Neural crest cell (in vitro differentiated cells): ENCODE results near the gene NLGN1. TPM values are rescaled to one million over a fixed set of nuclear protein-coding genes. Genes with fewer than 3 reads are reported as not detected.

ENCODE experiments used
- DNase-seq: peaks from one replicate; pipeline ENCODE4 v3.0.0; 2021; ENCODE audit warnings: low read depth, mixed read lengths, low spot score
- H3K27ac Mint-ChIP-seq: one replicate; pipeline ENCODE4 v1.8.0; 2021; ENCODE audit warnings: mild to moderate bottlenecking, mixed read lengths; ENCODE audit not compliant: unreplicated experiment
- H3K27me3 Mint-ChIP-seq: 2 replicates; pipeline ENCODE4 v1.8.0; 2021; ENCODE audit warnings: low read depth, mild to moderate bottlenecking, mixed read lengths
- H3K36me3 Mint-ChIP-seq: 2 replicates; pipeline ENCODE4 v1.8.0; 2021; ENCODE audit warnings: low read depth, mild to moderate bottlenecking, mixed read lengths
- H3K4me1 Mint-ChIP-seq: 2 replicates; pipeline ENCODE4 v1.8.0; 2021; ENCODE audit warnings: mixed read lengths
- H3K4me3 Mint-ChIP-seq: one replicate; pipeline ENCODE4 v1.8.0; 2021; ENCODE audit warnings: mild to moderate bottlenecking, mixed read lengths
- H3K9me3 Mint-ChIP-seq: 2 replicates; pipeline ENCODE4 v1.8.0; 2021; ENCODE audit warnings: mixed read lengths
- total RNA-seq: library from RNA; stranded (reverse); gene quantifications from 2 replicates; pipeline ENCODE4 v1.2.1, GENCODE V29; 2021
- TF ChIP-seq, protein P1 (sequence below): fragments of 200-600 bp; sonication (generic); conservative IDR thresholded peaks from 2 replicates; pipeline ENCODE4 v1.5.0; 2021; ENCODE audit warnings: antibody characterized with exemption, mild to moderate bottlenecking

NLGN1 gene
- total RNA-seq, 1 donor from 2014 or later, result 20.0 TPM

- DNase-seq, result no peak
- Mint-ChIP-seq H3K9me3 (no peaks in the 10 kb centered on the region), H3K4me3 (no peak overlapping the region), H3K27me3 (no peaks in the 10 kb centered on the region), H3K4me1 (peaks cover 6% of the 10 kb centered on the region), H3K27ac (no peak overlapping the region), H3K36me3 (no peaks in the 10 kb centered on the region)
- TF ChIP-seq, protein P1, sequence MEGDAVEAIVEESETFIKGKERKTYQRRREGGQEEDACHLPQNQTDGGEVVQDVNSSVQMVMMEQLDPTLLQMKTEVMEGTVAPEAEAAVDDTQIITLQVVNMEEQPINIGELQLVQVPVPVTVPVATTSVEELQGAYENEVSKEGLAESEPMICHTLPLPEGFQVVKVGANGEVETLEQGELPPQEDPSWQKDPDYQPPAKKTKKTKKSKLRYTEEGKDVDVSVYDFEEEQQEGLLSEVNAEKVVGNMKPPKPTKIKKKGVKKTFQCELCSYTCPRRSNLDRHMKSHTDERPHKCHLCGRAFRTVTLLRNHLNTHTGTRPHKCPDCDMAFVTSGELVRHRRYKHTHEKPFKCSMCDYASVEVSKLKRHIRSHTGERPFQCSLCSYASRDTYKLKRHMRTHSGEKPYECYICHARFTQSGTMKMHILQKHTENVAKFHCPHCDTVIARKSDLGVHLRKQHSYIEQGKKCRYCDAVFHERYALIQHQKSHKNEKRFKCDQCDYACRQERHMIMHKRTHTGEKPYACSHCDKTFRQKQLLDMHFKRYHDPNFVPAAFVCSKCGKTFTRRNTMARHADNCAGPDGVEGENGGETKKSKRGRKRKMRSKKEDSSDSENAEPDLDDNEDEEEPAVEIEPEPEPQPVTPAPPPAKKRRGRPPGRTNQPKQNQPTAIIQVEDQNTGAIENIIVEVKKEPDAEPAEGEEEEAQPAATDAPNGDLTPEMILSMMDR, result no peak
Observed at GRCh38 chr3:173548261-173548660, 150.7 kb downstream of the NLGN1 start.

DNA sequence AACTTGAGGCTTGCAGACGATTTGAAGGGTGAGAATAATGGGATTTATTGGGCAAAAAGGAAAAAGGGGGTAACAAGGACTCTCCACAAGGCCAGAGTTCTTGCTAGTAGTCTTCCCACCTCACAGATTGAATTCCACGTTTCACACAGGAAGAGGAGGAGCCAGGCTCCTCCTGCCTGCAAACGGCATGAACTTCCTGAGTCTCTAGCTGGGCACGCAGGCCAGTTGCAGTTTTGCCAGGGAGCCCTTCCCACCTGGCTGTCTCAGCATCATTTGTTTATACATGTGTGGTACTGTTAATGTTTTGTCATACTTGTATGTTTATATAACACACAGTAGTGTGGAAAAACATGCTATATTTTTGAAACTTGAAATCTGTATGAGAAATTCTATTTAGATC lies 155.0 kb downstream of the NLGN1 start:
- Mint-ChIP-seq H3K27ac (no peak overlapping the region), H3K9me3 (no peaks in the 10 kb centered on the region), H3K4me3 (no peak overlapping the region), H3K27me3 (no peaks in the 10 kb centered on the region), H3K4me1 (peaks cover 13% of the 10 kb centered on the region), H3K36me3 (no peaks in the 10 kb centered on the region)
- TF ChIP-seq, protein P1, result no peak
- DNase-seq, result no peak

DNA sequence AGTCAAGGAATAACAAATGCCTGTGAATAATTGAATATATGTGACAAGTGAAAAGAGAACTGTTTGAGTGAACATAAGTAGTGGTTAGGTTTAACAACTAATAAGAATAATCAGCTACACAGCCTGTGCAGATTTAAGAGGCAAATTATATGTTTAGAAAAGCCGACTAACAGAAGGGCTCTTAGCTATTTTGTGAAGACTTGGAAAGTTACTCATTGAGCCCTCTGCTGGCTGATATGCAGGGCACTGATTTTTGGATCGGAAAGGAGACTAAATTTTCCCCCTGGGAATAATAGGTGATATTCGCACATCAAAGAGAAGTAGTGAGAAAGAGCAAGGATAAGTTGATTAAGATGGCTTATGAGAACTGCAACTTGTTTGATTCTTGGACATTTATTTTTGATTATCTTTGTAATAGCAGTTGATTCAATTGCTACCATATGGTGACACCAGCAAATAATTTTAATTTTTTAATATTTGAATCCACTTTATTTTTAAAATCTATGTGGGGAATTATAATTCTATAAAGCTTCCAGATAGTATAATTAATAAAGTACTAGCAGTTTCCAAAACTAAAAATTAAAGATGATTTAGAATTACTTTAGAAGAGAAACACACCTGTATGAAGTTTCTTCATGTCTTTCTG lies 156.2 kb downstream of the NLGN1 start:
- TF ChIP-seq, protein P1, result peak; percentile 79
- H3K4me1 Mint-ChIP-seq, result peaks cover 13% of the 10 kb centered on the region

DNA sequence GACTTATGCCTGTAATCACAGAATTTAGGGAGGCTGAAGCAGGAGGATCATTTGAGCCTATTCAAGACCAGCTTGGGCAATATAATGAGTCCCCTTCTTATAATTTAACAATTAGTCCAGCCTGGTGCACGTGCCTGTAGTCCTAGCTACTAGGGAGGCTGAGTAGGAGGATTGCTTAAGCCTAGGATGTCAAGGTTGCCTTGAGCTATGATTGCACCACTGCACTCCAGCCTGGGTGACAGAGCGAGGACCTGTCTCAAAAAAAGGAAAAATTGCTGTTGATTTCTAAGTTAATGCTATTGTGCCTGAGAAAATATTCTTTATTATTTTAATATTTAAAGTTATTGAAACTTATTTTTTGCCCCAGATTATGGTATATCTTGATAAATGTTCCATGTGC lies 159.0 kb downstream of the NLGN1 start:
- Mint-ChIP-seq H3K4me3 (no peak overlapping the region), H3K36me3 (peaks cover 3% of the 10 kb centered on the region), H3K9me3 (peaks cover 2% of the 10 kb centered on the region), H3K27me3 (no peaks in the 10 kb centered on the region), H3K27ac (no peak overlapping the region), H3K4me1 (peaks cover 13% of the 10 kb centered on the region)
- DNase-seq, result no peak
- TF ChIP-seq, protein P1, result no peak

More for the DNA sequence above, 156.2 kb downstream of the NLGN1 start:
- DNase-seq, result peak; percentile 14
- no peak overlapping the region for H3K27ac Mint-ChIP-seq
- no peaks in the 10 kb centered on the region for H3K36me3 Mint-ChIP-seq
- no peak overlapping the region for H3K4me3 Mint-ChIP-seq
- no peaks in the 10 kb centered on the region for H3K27me3 Mint-ChIP-seq
- H3K9me3 Mint-ChIP-seq, result no peaks in the 10 kb centered on the region

DNA sequence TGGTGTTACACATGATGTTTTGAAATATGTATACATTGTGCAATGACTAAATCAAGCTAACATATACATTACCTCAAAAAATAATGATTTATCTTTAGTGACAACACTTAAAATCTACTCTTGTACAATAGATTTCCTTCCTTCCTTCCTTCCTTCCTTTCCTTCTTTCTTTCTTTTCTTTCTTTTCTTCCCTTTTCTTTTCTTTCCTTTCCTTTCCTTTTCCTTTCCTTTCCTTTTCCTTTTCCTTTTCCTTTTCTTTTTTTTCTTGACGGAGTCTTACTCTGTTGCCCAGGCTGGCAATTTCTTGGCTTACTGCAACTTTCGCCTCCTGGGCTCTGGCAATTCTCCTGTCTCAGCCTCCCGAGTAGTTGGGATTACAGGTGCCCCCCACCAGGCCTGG lies 170.5 kb downstream of the NLGN1 start:
- H3K36me3 Mint-ChIP-seq, result no peaks in the 10 kb centered on the region
- TF ChIP-seq, protein P1, result no peak
- H3K4me1 Mint-ChIP-seq, result no peaks in the 10 kb centered on the region
- DNase-seq, result no peak
- H3K27ac Mint-ChIP-seq, result no peak overlapping the region
- no peak overlapping the region for H3K4me3 Mint-ChIP-seq
- H3K27me3 Mint-ChIP-seq, result no peaks in the 10 kb centered on the region
- no peaks in the 10 kb centered on the region for H3K9me3 Mint-ChIP-seq
